Measurements from ENCODE around the gene ANKRD12. TPM values are rescaled to one million over a fixed set of nuclear protein-coding genes. Genes with fewer than 3 reads are reported as not detected.
"Not testable (repeated sequence)": the region's sequence is repeated elsewhere in the genome, so short reads cannot be mapped to it uniquely, and the experiment has no call there.

The ANKRD12 gene
- total RNA-seq, 4 donors from 2014 or later = 43.5 to 59.7 (median 52.7) TPM

- WGBS, 2 donors = 36 to 37% methylated on average over 2 of the region's 2 CpGs
- H3K27ac ChIP-seq = no peak overlapping the region
- no peak for DNase-seq (ENCODE audit: low spot score in 2 of 2)
These were observed 43.9 kb upstream of the ANKRD12 start for GRCh38 chr18:9092665-9093064.

DNA sequence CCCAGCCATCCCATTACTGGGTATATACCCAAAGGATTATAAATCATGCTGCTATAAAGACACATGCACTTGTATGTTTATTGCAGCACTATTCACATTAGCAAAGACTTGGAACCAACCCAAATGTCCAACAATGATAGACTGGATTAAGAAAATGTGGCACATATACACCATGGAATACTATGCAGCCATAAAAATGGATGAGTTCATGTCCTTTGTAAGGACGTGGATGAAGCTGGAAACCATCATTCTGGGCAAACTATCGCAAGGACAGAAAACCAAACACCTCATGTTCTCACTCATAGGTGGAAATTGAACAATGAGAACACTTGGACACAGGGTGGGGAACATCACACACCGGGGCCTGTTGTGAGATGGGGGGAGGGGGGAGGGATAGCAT lies 43.5 kb upstream of the ANKRD12 start:
- peaks cover 0 to 12% (median 2%) of the 10 kb centered on the region in 4 donors for H3K4me1 ChIP-seq
- not testable (repeated sequence) for H3K27me3 ChIP-seq; H3K27ac ChIP-seq; H3K9me3 ChIP-seq; DNase-seq (ENCODE audit: low spot score in 2 of 2); H3K36me3 ChIP-seq; H3K4me3 ChIP-seq
- WGBS, 2 donors = 79 to 88% methylated on average over 3 of the region's 3 CpGs

More at GRCh38 chr18:9092665-9093064, 43.9 kb upstream of the ANKRD12 start:
- TF ChIP-seq, protein P1, sequence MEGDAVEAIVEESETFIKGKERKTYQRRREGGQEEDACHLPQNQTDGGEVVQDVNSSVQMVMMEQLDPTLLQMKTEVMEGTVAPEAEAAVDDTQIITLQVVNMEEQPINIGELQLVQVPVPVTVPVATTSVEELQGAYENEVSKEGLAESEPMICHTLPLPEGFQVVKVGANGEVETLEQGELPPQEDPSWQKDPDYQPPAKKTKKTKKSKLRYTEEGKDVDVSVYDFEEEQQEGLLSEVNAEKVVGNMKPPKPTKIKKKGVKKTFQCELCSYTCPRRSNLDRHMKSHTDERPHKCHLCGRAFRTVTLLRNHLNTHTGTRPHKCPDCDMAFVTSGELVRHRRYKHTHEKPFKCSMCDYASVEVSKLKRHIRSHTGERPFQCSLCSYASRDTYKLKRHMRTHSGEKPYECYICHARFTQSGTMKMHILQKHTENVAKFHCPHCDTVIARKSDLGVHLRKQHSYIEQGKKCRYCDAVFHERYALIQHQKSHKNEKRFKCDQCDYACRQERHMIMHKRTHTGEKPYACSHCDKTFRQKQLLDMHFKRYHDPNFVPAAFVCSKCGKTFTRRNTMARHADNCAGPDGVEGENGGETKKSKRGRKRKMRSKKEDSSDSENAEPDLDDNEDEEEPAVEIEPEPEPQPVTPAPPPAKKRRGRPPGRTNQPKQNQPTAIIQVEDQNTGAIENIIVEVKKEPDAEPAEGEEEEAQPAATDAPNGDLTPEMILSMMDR (IDR thresholded peaks at IDR 0.05) = no peak
- TF ChIP-seq EP300 (IDR thresholded peaks at IDR 0.05) = no peak
- TF ChIP-seq POLR2A (IDR thresholded peaks at IDR 0.05) = no peak
- Histone ChIP-seq H3K4me3 (no peak overlapping the region), H3K9me3 (no peaks in the 10 kb centered on the region), H3K27me3 (no peaks in the 10 kb centered on the region), H3K36me3 (no peaks in the 10 kb centered on the region), H3K4me1 (peaks cover 0 to 12% (median 2%) of the 10 kb centered on the region in 4 donors)

DNA sequence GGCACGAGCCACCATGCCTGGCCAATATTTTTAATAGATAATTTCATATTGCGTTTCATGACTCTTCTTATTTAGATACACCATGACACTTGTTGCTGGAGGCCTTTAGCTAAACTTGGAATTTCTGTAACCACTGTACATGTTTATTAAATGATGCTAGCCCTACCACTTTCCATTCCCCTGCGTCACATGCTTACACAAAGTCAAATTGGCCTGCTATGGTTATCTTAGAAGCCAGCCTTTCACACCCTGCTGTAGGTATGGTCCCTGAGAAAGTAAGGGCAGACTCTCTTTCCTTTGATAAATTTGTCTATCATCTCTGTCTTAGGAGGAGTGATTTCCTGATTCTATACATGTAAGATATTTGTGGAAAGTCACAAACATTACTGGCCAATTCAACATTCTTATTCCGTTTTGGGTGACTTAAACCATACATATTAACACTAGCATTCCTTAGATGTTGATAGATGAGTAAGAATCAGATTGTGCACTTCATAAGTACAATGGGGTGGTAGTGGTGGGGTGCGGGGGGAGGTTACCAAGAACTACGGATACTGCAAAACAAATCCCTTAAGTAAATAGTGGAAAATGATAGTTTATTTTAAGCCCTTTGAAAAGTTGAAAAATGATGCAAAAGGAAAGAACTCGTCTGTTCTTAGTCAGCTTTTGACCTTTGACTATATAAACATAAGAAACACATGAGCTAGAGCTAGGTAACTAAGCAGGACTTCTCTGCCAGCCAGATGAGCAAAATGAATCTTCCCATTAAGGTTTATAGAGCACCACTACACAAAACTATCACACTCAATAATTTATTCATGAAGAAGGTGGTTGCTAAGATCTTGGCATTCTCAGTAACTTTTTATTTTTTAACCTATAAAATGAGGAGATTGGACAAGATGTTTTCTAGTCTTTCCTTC lies 42.0 kb upstream of the ANKRD12 start:
- Histone ChIP-seq H3K9me3 (no peaks in the 10 kb centered on the region), H3K4me1 (peaks cover 0 to 12% (median 2%) of the 10 kb centered on the region in 4 donors), H3K27me3 (no peaks in the 10 kb centered on the region), H3K4me3 (no peak overlapping the region), H3K36me3 (no peaks in the 10 kb centered on the region), H3K27ac (peak overlapping the region in 1 of 4 donors; percentile 57)
- DNase-seq (ENCODE audit: low spot score in 2 of 2) = no peak
- TF ChIP-seq, protein P1 (IDR thresholded peaks at IDR 0.05) = no peak
- no peak for TF ChIP-seq EP300 (IDR thresholded peaks at IDR 0.05)
- TF ChIP-seq POLR2A (IDR thresholded peaks at IDR 0.05) = no peak
- 68 to 73% methylated on average over 7 of the region's 7 CpGs for WGBS, 2 donors

DNA sequence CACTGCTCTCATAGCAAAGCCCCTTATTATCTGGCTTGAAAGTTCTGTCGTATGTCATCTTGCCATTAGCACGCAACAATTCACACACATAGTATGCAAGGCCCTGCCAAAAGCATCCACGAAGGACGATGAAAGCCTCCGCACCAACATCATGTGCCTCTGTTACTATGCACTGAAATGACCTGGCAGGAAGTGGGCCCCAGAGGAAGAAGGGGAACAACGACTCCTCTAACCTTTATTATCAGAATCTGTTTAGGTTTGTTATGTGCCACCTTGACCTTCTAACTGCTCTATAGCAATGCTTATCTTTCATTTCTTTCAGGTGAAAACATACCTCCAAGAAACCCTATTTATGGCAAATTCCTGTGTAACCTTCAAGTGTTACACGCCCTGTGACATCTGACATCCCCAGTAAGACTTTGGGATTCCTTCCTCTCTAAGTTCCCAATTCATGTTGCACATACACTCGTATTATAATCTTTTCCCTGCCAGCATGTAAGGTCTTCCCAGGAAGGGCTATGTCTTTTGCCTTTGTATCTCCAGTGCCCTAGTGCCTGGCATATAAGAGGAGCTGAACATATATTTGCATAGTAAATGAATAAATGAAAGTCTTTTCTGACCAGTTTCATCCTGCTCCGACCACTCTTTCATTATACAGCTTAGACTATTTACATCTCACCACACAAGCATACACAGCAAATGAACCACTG lies 41.1 kb upstream of the ANKRD12 start:
- no peak for DNase-seq (ENCODE audit: low spot score in 2 of 2)
- H3K36me3 ChIP-seq = no peaks in the 10 kb centered on the region
- H3K27ac ChIP-seq = peak overlapping the region in 2 of 4 donors; percentile 8 to 57
- peaks cover 0 to 12% (median 2%) of the 10 kb centered on the region in 4 donors for H3K4me1 ChIP-seq
- H3K27me3 ChIP-seq = no peaks in the 10 kb centered on the region
- no peaks in the 10 kb centered on the region for H3K9me3 ChIP-seq
- TF ChIP-seq EP300 (IDR thresholded peaks at IDR 0.05) (no peak), POLR2A (IDR thresholded peaks at IDR 0.05) (no peak)
- TF ChIP-seq, protein P1 (IDR thresholded peaks at IDR 0.05) = no peak
- H3K4me3 ChIP-seq = no peak overlapping the region
- 49 to 50% methylated on average over 9 of the region's 9 CpGs for WGBS, 2 donors

- Histone ChIP-seq H3K4me1 (peaks cover 0 to 12% (median 2%) of the 10 kb centered on the region in 4 donors), H3K27me3 (no peaks in the 10 kb centered on the region), H3K27ac (no peak overlapping the region), H3K4me3 (no peak overlapping the region), H3K36me3 (no peaks in the 10 kb centered on the region), H3K9me3 (no peaks in the 10 kb centered on the region)
- no peak for DNase-seq (ENCODE audit: low spot score in 2 of 2)
- WGBS, 2 donors = 66 to 69% methylated on average over 3 of the region's 3 CpGs
- TF ChIP-seq, protein P1 (IDR thresholded peaks at IDR 0.05) = no peak
- no peak for TF ChIP-seq EP300 (IDR thresholded peaks at IDR 0.05)
- no peak for TF ChIP-seq POLR2A (IDR thresholded peaks at IDR 0.05)
These were observed 40.6 kb upstream of the ANKRD12 start for GRCh38 chr18:9096007-9096371.

All from tibial nerve (tissue), 4 donors.